RWPE2 (cell line): ENCODE measurements around the gene NUMBL.

Source experiments
- ATAC-seq: fragments of 200-7000 bp; cut with Tn5 transposase; 3 replicates; pipeline ENCODE4 v1.9.1; 2021; ENCODE audit warnings: low read depth
- DNase-seq: peaks from one replicate; pipeline ENCODE4 v3.0.0-alpha.2; 2020; ENCODE audit warnings: low spot score
- H3K27ac ChIP-seq: fragments of 450-650 bp; 2 replicates; pipeline ENCODE4 v1.5.1; 2017; ENCODE audit warnings: mild to moderate bottlenecking; ENCODE audit not compliant: poor library complexity, severe bottlenecking
- H3K27me3 ChIP-seq: fragments of 250-450 bp; sonication (Bioruptor Pico); 2 replicates; pipeline ENCODE4 v1.5.1; 2021; ENCODE audit warnings: mild to moderate bottlenecking, moderate library complexity; ENCODE audit not compliant: insufficient read depth, poor library complexity, severe bottlenecking
- H3K36me3 ChIP-seq: fragments of 250-450 bp; sonication (Bioruptor Pico); 2 replicates; pipeline ENCODE4 v1.5.1; 2020; ENCODE audit warnings: low read depth, mild to moderate bottlenecking, moderate library complexity
- H3K4me1 ChIP-seq: fragments of 250-450 bp; sonication (Bioruptor Pico); 2 replicates; pipeline ENCODE4 v1.5.1; 2021; ENCODE audit warnings: mild to moderate bottlenecking, moderate library complexity; ENCODE audit not compliant: insufficient read depth, poor library complexity, severe bottlenecking
- H3K4me3 ChIP-seq: fragments of 250-450 bp; sonication (Bioruptor Pico); 2 replicates; pipeline ENCODE4 v1.5.1; 2021; ENCODE audit warnings: mild to moderate bottlenecking, moderate library complexity; ENCODE audit not compliant: severe bottlenecking
- H3K9me3 ChIP-seq: fragments of 250-450 bp; sonication (Bioruptor Pico); 2 replicates; pipeline ENCODE4 v1.5.1; 2021; ENCODE audit warnings: mild to moderate bottlenecking, moderate library complexity; ENCODE audit not compliant: severe bottlenecking
- TF ChIP-seq, protein P1 (sequence below): fragments of 450-650 bp; IDR thresholded peaks from one replicate; pipeline ENCODE4 v1.5.1; 2017; ENCODE audit warnings: mild to moderate bottlenecking, moderate library complexity; ENCODE audit not compliant: poor library complexity, severe bottlenecking

The NUMBL gene

DNA sequence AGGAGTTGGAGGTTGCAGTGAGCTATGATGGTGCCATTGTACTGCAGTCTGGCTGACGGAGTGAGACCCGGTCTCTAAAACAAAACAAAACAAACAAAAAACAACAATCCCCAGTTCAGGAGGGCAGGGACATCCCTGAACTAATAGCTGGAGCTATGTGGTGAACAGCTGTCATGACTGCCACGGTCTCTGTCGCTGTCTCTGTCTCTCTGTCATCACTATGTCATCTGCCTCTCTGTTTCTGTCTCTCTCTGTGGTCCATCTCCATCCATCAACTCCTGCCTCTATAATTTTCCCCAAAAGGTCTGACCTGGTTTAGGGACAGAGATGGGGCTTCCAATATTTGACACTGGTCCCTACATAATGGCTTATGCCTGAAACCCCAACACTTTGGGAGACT is 33.9 kb upstream of the NUMBL start:
- Histone ChIP-seq H3K27me3 (no peaks in the 10 kb centered on the region), H3K9me3 (no peaks in the 10 kb centered on the region), H3K27ac (no peak overlapping the region), H3K36me3 (peaks cover 97% of the 10 kb centered on the region), H3K4me3 (no peak overlapping the region), H3K4me1 (peaks cover 30% of the 10 kb centered on the region)
- TF ChIP-seq, protein P1, sequence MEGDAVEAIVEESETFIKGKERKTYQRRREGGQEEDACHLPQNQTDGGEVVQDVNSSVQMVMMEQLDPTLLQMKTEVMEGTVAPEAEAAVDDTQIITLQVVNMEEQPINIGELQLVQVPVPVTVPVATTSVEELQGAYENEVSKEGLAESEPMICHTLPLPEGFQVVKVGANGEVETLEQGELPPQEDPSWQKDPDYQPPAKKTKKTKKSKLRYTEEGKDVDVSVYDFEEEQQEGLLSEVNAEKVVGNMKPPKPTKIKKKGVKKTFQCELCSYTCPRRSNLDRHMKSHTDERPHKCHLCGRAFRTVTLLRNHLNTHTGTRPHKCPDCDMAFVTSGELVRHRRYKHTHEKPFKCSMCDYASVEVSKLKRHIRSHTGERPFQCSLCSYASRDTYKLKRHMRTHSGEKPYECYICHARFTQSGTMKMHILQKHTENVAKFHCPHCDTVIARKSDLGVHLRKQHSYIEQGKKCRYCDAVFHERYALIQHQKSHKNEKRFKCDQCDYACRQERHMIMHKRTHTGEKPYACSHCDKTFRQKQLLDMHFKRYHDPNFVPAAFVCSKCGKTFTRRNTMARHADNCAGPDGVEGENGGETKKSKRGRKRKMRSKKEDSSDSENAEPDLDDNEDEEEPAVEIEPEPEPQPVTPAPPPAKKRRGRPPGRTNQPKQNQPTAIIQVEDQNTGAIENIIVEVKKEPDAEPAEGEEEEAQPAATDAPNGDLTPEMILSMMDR = no peak
- ATAC-seq (no peak), DNase-seq (no peak)

DNA sequence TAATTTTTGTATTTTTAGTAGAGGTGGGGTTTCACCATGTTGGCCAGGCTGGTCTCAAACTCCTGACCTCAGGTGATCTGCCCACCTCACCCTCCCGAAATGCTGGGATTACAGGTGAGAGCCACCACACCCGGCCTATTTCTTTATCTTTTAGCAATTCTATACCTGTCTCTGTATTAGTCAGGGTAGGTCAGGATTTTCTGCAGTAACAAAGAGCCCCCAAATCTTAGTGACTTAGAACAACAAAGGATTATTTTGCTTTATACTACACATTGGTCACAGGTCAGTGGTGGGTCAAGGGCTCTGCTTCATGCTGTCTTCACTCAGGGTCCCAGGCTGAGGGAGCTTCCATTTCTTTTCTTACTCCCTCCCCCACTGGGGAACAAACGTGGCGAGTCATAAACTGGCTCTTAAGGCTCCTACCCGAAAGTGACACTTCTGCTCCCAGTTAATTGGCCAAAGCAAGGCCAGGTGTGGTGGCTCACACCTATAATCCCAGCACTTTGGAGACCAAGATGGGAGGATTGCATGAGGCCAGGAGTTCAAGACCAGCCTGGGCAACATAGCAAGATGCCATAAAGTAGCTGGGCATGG is 33.3 kb upstream of the NUMBL start:
- ATAC-seq (no peak), DNase-seq (no peak)
- Histone ChIP-seq H3K36me3 (peaks cover 92% of the 10 kb centered on the region), H3K9me3 (no peaks in the 10 kb centered on the region), H3K4me3 (no peak overlapping the region), H3K27me3 (no peaks in the 10 kb centered on the region), H3K27ac (no peak overlapping the region), H3K4me1 (peaks cover 31% of the 10 kb centered on the region)
- TF ChIP-seq, protein P1 = no peak

DNA sequence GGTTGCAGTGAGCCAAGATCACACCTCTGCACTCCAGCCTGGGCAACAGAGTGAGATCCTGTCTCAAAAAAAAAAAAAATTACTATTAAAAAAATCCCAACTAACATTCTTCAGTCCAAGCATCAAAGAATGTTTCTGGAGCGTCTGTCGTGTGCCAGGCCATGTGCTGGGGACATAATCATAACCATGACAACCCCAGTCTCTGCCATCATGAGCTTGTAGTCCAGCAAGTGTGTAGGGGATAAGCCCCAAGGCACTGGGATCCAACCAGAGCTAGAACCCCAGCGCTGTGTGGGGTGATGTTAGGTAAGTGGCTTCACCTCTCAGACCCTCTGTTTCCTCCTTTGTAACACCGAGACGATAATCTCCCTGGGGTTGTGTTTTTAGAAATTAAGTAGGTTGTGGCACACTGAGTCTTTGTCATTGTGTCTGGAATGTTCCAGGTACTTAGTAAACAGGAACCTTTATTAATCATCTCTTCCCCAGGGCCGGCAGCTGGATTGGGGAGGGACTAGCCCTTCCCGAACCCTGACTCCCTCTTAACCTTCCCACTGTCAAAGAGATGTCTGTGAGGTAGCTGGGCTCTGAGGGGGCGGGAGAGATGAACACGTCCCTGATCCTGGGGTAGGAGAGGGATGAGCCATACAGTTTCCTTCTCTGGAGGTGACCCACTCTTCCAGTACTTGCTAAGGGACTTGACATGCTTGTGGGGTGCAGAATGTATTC is 31.6 kb upstream of the NUMBL start:
- H3K4me1 ChIP-seq = peaks cover 31% of the 10 kb centered on the region
- DNase-seq = no peak
- H3K9me3 ChIP-seq = no peaks in the 10 kb centered on the region
- peak; percentile 37 for ATAC-seq
- H3K36me3 ChIP-seq = peaks cover 83% of the 10 kb centered on the region
- TF ChIP-seq, protein P1 = no peak
- no peaks in the 10 kb centered on the region for H3K27me3 ChIP-seq
- no peak overlapping the region for H3K4me3 ChIP-seq
- H3K27ac ChIP-seq = peak overlapping the region; percentile 98

DNA sequence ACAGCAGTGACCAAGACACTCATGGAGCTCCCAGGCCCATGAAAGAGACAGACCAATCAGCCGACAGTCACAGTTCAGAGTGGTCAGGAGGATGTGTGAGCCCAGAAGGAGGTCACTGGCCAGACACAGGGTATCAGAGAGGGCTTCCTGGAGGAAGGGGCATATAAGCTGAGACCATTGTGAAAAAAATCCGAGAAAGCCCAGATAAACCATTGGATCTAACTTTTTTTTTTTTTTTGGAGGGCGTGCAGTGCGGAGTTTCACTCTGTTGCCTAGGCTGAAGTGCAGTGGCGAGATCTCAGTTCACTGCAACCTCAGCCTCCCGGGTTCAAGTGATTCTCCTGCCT is 30.7 kb upstream of the NUMBL start:
- Histone ChIP-seq H3K27ac (peak overlapping the region; percentile 98), H3K9me3 (no peaks in the 10 kb centered on the region), H3K27me3 (no peaks in the 10 kb centered on the region), H3K4me3 (no peak overlapping the region), H3K4me1 (peaks cover 31% of the 10 kb centered on the region), H3K36me3 (peaks cover 73% of the 10 kb centered on the region)
- ATAC-seq (no peak), DNase-seq (no peak)
- TF ChIP-seq, protein P1 = no peak

DNA sequence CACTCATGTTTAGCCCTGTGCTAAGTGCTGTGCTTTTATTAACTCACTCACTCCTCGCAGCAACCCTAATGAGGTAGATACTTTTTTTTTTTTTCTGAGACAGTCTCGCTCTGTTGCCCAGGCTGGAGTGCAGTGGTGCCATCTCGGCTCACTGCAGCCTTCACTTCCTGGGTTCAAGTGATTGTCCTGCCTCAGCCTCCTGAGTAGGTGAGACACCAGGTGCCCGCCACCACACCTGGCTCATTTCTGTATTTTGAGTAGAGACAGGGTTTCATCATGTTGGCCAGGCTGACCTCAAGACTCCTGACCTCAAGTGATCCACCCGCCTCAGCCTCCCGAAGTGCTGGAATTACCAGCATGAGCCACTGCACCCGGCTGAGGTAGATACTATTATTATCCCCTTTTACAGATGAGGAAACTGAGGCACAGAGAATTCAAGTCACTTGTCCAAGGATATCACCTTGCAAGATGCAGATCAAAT is 29.0 kb upstream of the NUMBL start:
- no peak for ATAC-seq
- TF ChIP-seq, protein P1 = no peak
- Histone ChIP-seq H3K9me3 (no peaks in the 10 kb centered on the region), H3K27ac (peak overlapping the region; percentile 98), H3K4me3 (peak overlapping the region; percentile 85), H3K36me3 (peaks cover 57% of the 10 kb centered on the region), H3K4me1 (peaks cover 31% of the 10 kb centered on the region), H3K27me3 (no peaks in the 10 kb centered on the region)
- DNase-seq = no peak
